Measurements from ENCODE around the gene BRIP1. TPM values are rescaled to one million over a fixed set of nuclear protein-coding genes. Genes with fewer than 3 reads are reported as not detected.

The BRIP1 gene
- total RNA-seq, 1 donor from 2014 or later = 2.4 TPM

- TF ChIP-seq, protein P1, sequence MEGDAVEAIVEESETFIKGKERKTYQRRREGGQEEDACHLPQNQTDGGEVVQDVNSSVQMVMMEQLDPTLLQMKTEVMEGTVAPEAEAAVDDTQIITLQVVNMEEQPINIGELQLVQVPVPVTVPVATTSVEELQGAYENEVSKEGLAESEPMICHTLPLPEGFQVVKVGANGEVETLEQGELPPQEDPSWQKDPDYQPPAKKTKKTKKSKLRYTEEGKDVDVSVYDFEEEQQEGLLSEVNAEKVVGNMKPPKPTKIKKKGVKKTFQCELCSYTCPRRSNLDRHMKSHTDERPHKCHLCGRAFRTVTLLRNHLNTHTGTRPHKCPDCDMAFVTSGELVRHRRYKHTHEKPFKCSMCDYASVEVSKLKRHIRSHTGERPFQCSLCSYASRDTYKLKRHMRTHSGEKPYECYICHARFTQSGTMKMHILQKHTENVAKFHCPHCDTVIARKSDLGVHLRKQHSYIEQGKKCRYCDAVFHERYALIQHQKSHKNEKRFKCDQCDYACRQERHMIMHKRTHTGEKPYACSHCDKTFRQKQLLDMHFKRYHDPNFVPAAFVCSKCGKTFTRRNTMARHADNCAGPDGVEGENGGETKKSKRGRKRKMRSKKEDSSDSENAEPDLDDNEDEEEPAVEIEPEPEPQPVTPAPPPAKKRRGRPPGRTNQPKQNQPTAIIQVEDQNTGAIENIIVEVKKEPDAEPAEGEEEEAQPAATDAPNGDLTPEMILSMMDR (IDR thresholded peaks at IDR 0.05; ENCODE audit: partially characterized antibody, unreplicated experiment) = no peak
- no peak overlapping the region for H3K27ac Mint-ChIP-seq (ENCODE audit: unreplicated experiment)
Measured at GRCh38 chr17:61809816-61810392, 53.4 kb downstream of the BRIP1 start.

GRCh38 chr17:61808442-61808841, 54.9 kb downstream of the BRIP1 start:
- Mint-ChIP-seq H3K36me3 (ENCODE audit: unreplicated experiment) (no peaks in the 10 kb centered on the region), H3K9me3 (ENCODE audit: unreplicated experiment) (no peaks in the 10 kb centered on the region), H3K4me3 (ENCODE audit: unreplicated experiment) (no peak overlapping the region), H3K27me3 (ENCODE audit: unreplicated experiment) (no peaks in the 10 kb centered on the region), H3K4me1 (ENCODE audit: low read depth, unreplicated experiment) (no peaks in the 10 kb centered on the region), H3K27ac (ENCODE audit: unreplicated experiment) (no peak overlapping the region)
- TF ChIP-seq, protein P1 (IDR thresholded peaks at IDR 0.05; ENCODE audit: partially characterized antibody, unreplicated experiment) = no peak
- no peak for DNase-seq

More at GRCh38 chr17:61809816-61810392, 53.4 kb downstream of the BRIP1 start:
- no peak for DNase-seq
- Mint-ChIP-seq H3K27me3 (ENCODE audit: unreplicated experiment) (no peaks in the 10 kb centered on the region), H3K9me3 (ENCODE audit: unreplicated experiment) (no peaks in the 10 kb centered on the region), H3K4me1 (ENCODE audit: low read depth, unreplicated experiment) (no peaks in the 10 kb centered on the region), H3K36me3 (ENCODE audit: unreplicated experiment) (no peaks in the 10 kb centered on the region), H3K4me3 (ENCODE audit: unreplicated experiment) (no peak overlapping the region)

DNA sequence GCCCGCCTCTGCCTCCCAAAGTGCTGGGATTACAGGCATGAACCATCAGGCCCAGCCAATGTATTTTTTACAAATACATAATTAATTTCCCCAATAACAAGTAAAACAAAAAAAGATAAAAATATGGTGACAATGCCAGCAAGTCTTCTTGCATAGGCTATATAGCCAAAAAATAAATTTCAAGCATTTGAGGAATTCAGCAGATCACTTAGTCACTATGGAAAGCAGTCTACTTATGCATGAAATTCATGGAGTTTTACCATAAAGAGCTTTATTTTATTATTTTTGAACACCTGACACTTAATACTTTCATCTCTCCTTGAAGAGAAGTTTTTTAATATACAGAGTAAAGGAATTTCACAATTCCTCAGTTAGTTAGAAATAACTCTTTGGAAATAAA, 56.4 kb downstream of the BRIP1 start:
- TF ChIP-seq, protein P1 (IDR thresholded peaks at IDR 0.05; ENCODE audit: partially characterized antibody, unreplicated experiment) = no peak
- Mint-ChIP-seq H3K9me3 (ENCODE audit: unreplicated experiment) (no peaks in the 10 kb centered on the region), H3K27ac (ENCODE audit: unreplicated experiment) (no peak overlapping the region), H3K4me1 (ENCODE audit: low read depth, unreplicated experiment) (no peaks in the 10 kb centered on the region), H3K36me3 (ENCODE audit: unreplicated experiment) (no peaks in the 10 kb centered on the region), H3K4me3 (ENCODE audit: unreplicated experiment) (no peak overlapping the region), H3K27me3 (ENCODE audit: unreplicated experiment) (no peaks in the 10 kb centered on the region)
- no peak for DNase-seq

GRCh38 chr17:61806081-61806828, 57.1 kb downstream of the BRIP1 start:
- no peak for DNase-seq
- Mint-ChIP-seq H3K36me3 (ENCODE audit: unreplicated experiment) (no peaks in the 10 kb centered on the region), H3K27ac (ENCODE audit: unreplicated experiment) (no peak overlapping the region), H3K4me3 (ENCODE audit: unreplicated experiment) (no peak overlapping the region), H3K9me3 (ENCODE audit: unreplicated experiment) (no peaks in the 10 kb centered on the region), H3K27me3 (ENCODE audit: unreplicated experiment) (no peaks in the 10 kb centered on the region), H3K4me1 (ENCODE audit: low read depth, unreplicated experiment) (no peaks in the 10 kb centered on the region)
- TF ChIP-seq, protein P1 (IDR thresholded peaks at IDR 0.05; ENCODE audit: partially characterized antibody, unreplicated experiment) = no peak

- Mint-ChIP-seq H3K9me3 (ENCODE audit: unreplicated experiment) (no peaks in the 10 kb centered on the region), H3K27me3 (ENCODE audit: unreplicated experiment) (no peaks in the 10 kb centered on the region), H3K4me3 (ENCODE audit: unreplicated experiment) (no peak overlapping the region), H3K4me1 (ENCODE audit: low read depth, unreplicated experiment) (no peaks in the 10 kb centered on the region), H3K36me3 (ENCODE audit: unreplicated experiment) (no peaks in the 10 kb centered on the region), H3K27ac (ENCODE audit: unreplicated experiment) (no peak overlapping the region)
- TF ChIP-seq, protein P1 (IDR thresholded peaks at IDR 0.05; ENCODE audit: partially characterized antibody, unreplicated experiment) = no peak
- no peak for DNase-seq
Measured at GRCh38 chr17:61805399-61805798, 57.9 kb downstream of the BRIP1 start.

Data from glutamatergic neuron (in vitro differentiated cells).